Measurements from ENCODE around the gene FREY1. TPM values are rescaled to one million over a fixed set of nuclear protein-coding genes. Genes with fewer than 3 reads are reported as not detected.
A peak's percentile ranks its signal among the peaks of the same experiment; 100 is the strongest.

The FREY1 gene
- total RNA-seq, 2 experiments from 2014 or later = 5.7 to 6.0 TPM

DNA sequence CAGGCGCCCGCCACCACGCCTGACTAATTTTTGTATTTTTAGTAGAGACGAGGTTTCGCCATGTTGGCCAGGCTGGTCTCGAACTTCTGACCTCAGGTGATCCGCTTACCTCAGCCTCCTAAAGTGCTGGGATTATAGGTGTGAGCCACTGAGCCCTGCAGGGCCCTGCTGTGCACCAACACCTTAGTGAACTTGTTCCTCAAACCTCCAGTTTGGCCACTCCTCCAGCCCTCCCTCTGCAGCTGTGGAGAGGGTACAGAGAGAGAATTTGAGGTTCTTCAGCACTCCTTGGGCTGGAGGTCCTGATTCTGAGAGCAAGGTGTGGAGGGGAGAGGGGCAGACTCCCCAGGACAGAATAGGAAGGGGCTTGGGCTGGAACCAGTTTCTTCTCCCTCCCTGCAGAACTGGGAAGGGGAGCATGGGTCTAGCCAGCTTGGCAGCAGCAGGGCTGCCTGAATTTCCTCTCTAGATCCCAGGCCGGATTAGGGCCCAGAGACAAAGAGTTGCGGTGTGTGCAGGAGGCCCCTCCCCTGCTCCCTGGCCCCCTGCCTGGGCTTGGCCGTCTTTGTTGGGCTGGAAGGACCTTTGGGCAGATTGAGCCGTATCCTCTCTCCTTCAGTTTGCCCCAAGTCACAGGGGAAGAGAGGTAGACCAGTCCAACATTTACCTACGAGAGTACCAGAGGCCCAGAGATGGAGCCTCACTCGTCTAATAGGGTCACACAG is 12.9 kb upstream of the FREY1 start:
- Histone ChIP-seq H3K4me1 (ENCODE audit: insufficient read depth, low read length) (peaks cover 77% of the 10 kb centered on the region), H3K27me3 (ENCODE audit: control insufficient read depth in 1 of 2, insufficient read depth in 2 of 2, low read length in 2 of 2) (peaks cover 4 to 6% of the 10 kb centered on the region in 2 experiments), H3K9me3 (ENCODE audit: control insufficient read depth in 1 of 2, insufficient read depth in 1 of 2, low read length in 2 of 2) (peaks cover 0 to 3% of the 10 kb centered on the region in 2 experiments), H3K4me3 (ENCODE audit: low read length) (no peak overlapping the region), H3K27ac (ENCODE audit: low read depth in 1 of 2, low read length in 2 of 2) (no peak overlapping the region), H3K36me3 (ENCODE audit: insufficient read depth, low read length) (peaks cover 15% of the 10 kb centered on the region)
- TF ChIP-seq, protein P1, sequence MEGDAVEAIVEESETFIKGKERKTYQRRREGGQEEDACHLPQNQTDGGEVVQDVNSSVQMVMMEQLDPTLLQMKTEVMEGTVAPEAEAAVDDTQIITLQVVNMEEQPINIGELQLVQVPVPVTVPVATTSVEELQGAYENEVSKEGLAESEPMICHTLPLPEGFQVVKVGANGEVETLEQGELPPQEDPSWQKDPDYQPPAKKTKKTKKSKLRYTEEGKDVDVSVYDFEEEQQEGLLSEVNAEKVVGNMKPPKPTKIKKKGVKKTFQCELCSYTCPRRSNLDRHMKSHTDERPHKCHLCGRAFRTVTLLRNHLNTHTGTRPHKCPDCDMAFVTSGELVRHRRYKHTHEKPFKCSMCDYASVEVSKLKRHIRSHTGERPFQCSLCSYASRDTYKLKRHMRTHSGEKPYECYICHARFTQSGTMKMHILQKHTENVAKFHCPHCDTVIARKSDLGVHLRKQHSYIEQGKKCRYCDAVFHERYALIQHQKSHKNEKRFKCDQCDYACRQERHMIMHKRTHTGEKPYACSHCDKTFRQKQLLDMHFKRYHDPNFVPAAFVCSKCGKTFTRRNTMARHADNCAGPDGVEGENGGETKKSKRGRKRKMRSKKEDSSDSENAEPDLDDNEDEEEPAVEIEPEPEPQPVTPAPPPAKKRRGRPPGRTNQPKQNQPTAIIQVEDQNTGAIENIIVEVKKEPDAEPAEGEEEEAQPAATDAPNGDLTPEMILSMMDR (IDR thresholded peaks at IDR 0.05) = no peak
- peak overlapping the region; percentile 94 for H3K27ac Mint-ChIP-seq
- POLR2A ChIA-PET = no interaction called here
- peak overlapping the region; percentile 99 for H3K4me3 Mint-ChIP-seq
- peaks cover 14% of the 10 kb centered on the region for H3K27me3 Mint-ChIP-seq
- peak in 1 of 14 experiments; percentile 18 for DNase-seq
- peaks cover 59% of the 10 kb centered on the region for H3K4me1 Mint-ChIP-seq (ENCODE audit: low read depth)
- CTCF ChIA-PET = interaction anchor here (1.7 kb wide), 1 partner anchor 45 kb away, joined by 4 read pairs; no protein-coding TSS in a partner anchor
- ATAC-seq (ENCODE audit: poor library complexity) = no peak
- no peaks in the 10 kb centered on the region for H3K9me3 Mint-ChIP-seq
- intact Hi-C loops (cut with DNase I, micrococcal nuclease) = loop anchor here in 1 of 2 experiments (5.0 to 10.0 kb wide), 4 partner anchors 202 to 782 kb away; partner anchors contain the start of genes AMBRA1, ARHGAP1, PHF21A and PRDM11
- H3K36me3 Mint-ChIP-seq (ENCODE audit: low read depth) = peaks cover 25% of the 10 kb centered on the region

DNA sequence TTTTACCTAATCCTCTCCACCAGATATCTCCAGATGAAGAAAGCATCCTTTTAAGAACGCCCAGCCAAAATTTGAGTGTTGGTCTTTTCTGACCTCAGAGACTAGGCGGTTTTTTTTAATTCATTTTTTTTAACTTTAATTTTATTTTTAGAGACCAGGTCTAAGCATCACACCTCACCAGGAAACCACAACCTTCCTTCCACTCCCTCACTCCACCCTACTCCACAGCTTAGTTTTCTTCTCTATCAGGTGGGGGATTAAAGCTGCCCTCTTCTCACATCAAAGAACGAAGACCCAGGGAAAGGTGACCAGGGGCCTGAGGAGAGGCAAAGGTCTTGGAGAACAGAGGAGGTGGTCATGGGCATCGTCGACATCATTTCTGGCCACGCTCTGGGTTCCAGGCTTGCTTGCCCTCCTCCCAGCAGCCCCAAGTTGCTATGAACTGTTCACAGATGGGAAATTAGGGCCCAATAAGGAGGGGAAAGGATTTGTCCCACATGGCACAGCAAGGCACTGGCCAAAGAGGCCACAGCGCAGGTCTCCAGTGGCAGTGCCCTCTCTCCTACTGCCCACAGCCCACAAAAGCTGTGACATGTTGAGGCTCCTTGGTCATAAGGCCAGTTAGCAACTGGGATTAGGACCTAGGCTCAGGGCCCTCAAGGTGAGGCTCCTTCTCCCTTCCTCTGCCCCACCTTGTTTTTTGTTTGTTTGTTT is 12.0 kb upstream of the FREY1 start:
- Mint-ChIP-seq H3K36me3 (ENCODE audit: low read depth) (peaks cover 32% of the 10 kb centered on the region), H3K4me3 (peak overlapping the region; percentile 99), H3K9me3 (no peaks in the 10 kb centered on the region), H3K27me3 (peaks cover 10% of the 10 kb centered on the region), H3K27ac (peak overlapping the region; percentile 94), H3K4me1 (ENCODE audit: low read depth) (peaks cover 59% of the 10 kb centered on the region)
- CTCF ChIA-PET = interaction anchor here (1.3 to 1.7 kb wide), 2 partner anchors 46 to 76 kb away, joined by 4 to 6 read pairs; no protein-coding TSS in a partner anchor
- H3K27me3 ChIP-seq (ENCODE audit: control insufficient read depth in 1 of 2, insufficient read depth in 2 of 2, low read length in 2 of 2) = peaks cover 4 to 6% of the 10 kb centered on the region in 2 experiments
- intact Hi-C loops (cut with DNase I, micrococcal nuclease) = loop anchor here (1.0 to 10.0 kb wide), 6 partner anchors 71 to 783 kb away; partner anchors contain the start of genes AMBRA1 (in 1 of the 2), ARHGAP1 (in 1 of the 2), PHF21A (in 1 of the 2) and PRDM11 (in 1 of the 2)
- peak overlapping the region in 1 of 2 donors; percentile 95 for H3K27ac ChIP-seq (ENCODE audit: low read depth in 1 of 2, low read length in 2 of 2)
- peaks cover 0 to 3% of the 10 kb centered on the region in 2 experiments for H3K9me3 ChIP-seq (ENCODE audit: control insufficient read depth in 1 of 2, insufficient read depth in 1 of 2, low read length in 2 of 2)
- peaks cover 78% of the 10 kb centered on the region for H3K4me1 ChIP-seq (ENCODE audit: insufficient read depth, low read length)
- POLR2A ChIA-PET = interaction anchor here (0.7 to 3.6 kb wide), 5 partner anchors 11 to 675 kb away, joined by 3 to 43 read pairs (median 6); partner anchors contain the start of genes AMBRA1 and CRY2
- peaks cover 24% of the 10 kb centered on the region for H3K36me3 ChIP-seq (ENCODE audit: insufficient read depth, low read length)
- ATAC-seq (ENCODE audit: poor library complexity) (no peak), DNase-seq (peak in 2 of 14 experiments; percentile 31 to 54)
- TF ChIP-seq, protein P1 (IDR thresholded peaks at IDR 0.05) = no peak
- peak overlapping the region; percentile 93 for H3K4me3 ChIP-seq (ENCODE audit: low read length)

DNA sequence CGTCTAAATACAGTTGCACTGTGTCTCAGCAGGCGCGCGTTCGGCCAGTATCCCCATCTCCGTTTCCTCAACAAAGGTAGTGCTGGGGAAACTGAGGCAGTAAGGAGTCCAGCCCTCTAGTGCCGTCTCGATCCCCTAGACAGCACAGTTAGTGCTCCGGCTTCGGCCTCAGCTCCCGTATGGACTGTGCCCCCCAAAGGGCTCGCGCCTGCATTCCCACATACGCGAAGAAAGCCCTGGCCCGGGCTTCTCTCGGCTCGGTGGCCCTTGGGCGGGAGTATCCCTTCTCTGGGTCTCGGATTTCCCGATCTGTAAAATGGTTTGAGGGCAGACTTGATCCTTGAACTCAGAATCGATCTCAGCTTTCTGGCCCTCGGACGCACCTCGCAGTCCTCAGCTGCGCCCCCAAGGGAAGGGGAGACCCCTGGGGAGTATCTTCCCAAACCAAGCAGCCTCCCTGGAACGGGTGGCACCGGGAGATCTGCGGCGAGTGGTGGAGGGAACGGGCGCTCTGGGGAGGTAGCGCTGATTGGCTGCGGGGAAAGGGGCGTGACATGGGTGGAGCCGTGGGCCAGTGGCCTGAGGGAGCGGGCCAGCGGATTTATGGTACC is 11.4 kb upstream of the FREY1 start:
- Histone ChIP-seq H3K4me1 (ENCODE audit: insufficient read depth, low read length) (peaks cover 75% of the 10 kb centered on the region), H3K27ac (ENCODE audit: low read depth in 1 of 2, low read length in 2 of 2) (peak overlapping the region; percentile 90 to 95), H3K4me3 (ENCODE audit: low read length) (peak overlapping the region; percentile 93), H3K9me3 (ENCODE audit: control insufficient read depth in 1 of 2, insufficient read depth in 1 of 2, low read length in 2 of 2) (peaks cover 0 to 3% of the 10 kb centered on the region in 2 experiments), H3K36me3 (ENCODE audit: insufficient read depth, low read length) (peaks cover 31% of the 10 kb centered on the region), H3K27me3 (ENCODE audit: control insufficient read depth in 1 of 2, insufficient read depth in 2 of 2, low read length in 2 of 2) (peaks cover 3 to 6% of the 10 kb centered on the region in 2 experiments)
- H3K4me3 Mint-ChIP-seq = peak overlapping the region; percentile 99
- H3K9me3 Mint-ChIP-seq = no peaks in the 10 kb centered on the region
- H3K27me3 Mint-ChIP-seq = peaks cover 8% of the 10 kb centered on the region
- peaks cover 58% of the 10 kb centered on the region for H3K4me1 Mint-ChIP-seq (ENCODE audit: low read depth)
- ATAC-seq (ENCODE audit: poor library complexity) = no peak
- POLR2A ChIA-PET = interaction anchor here (0.7 to 3.6 kb wide), 13 partner anchors 8 to 675 kb away, joined by 3 to 43 read pairs (median 5); partner anchors contain the start of genes AMBRA1 and CRY2
- peak overlapping the region; percentile 94 for H3K27ac Mint-ChIP-seq
- CTCF ChIA-PET = interaction anchor here (1.2 to 1.7 kb wide), 3 partner anchors 8 to 75 kb away, joined by 3 to 6 read pairs (median 4); no protein-coding TSS in a partner anchor
- TF ChIP-seq, protein P1 (IDR thresholded peaks at IDR 0.05) = no peak
- intact Hi-C loops (cut with DNase I, micrococcal nuclease) = loop anchor here (1.0 to 10.0 kb wide), 6 partner anchors 70 to 784 kb away; partner anchors contain the start of genes AMBRA1 (in 1 of the 2), ARHGAP1 (in 1 of the 2), PHF21A (in 1 of the 2) and PRDM11 (in 1 of the 2)
- DNase-seq = peak in 11 of 14 experiments; percentile 28 to 76 (median 41)
- peaks cover 37% of the 10 kb centered on the region for H3K36me3 Mint-ChIP-seq (ENCODE audit: low read depth)

All from CD4-positive, alpha-beta T cell (primary cell).